Measurements from ENCODE around the gene CYP17A1. TPM values are rescaled to one million over a fixed set of nuclear protein-coding genes. Genes with fewer than 3 reads are reported as not detected.

CYP17A1 gene
- polyA plus RNA-seq, 1 experiment: not detected

DNA sequence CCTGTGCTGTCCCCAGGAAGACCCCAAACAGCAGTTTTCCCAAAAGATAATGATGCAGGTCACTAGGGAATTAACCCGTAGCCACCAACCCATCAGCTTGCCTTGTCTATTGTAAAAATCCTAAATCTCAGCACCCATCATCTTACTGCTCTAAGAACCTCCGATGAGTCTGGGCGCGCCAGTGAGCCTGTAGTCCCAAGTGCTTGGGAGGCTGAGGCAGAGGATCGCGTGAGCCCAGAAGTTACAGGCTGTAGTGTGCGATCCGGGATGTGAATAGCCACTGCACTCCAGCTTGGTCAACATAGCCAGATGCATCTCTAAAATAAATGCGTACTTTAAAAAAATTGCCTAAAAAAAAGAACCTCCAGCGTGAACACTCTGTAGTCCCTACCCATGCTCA, 33.0 kb upstream of the CYP17A1 start:
- no peak for DNase-seq (ENCODE audit: low read depth)
- no peaks in the 10 kb centered on the region for H3K36me3 ChIP-seq (ENCODE audit: control insufficient read depth, insufficient read depth, low read length)
- TF ChIP-seq, protein P1, sequence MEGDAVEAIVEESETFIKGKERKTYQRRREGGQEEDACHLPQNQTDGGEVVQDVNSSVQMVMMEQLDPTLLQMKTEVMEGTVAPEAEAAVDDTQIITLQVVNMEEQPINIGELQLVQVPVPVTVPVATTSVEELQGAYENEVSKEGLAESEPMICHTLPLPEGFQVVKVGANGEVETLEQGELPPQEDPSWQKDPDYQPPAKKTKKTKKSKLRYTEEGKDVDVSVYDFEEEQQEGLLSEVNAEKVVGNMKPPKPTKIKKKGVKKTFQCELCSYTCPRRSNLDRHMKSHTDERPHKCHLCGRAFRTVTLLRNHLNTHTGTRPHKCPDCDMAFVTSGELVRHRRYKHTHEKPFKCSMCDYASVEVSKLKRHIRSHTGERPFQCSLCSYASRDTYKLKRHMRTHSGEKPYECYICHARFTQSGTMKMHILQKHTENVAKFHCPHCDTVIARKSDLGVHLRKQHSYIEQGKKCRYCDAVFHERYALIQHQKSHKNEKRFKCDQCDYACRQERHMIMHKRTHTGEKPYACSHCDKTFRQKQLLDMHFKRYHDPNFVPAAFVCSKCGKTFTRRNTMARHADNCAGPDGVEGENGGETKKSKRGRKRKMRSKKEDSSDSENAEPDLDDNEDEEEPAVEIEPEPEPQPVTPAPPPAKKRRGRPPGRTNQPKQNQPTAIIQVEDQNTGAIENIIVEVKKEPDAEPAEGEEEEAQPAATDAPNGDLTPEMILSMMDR (IDR thresholded peaks at IDR 0.05; ENCODE audit: insufficient read depth, low read depth, low read length): no peak
- H3K4me3 ChIP-seq (ENCODE audit: low read depth, low read length): peak overlapping the region; percentile 60
- POLR2A ChIA-PET: no interaction called here
- CTCF ChIA-PET: interaction anchor here (0.9 to 1.6 kb wide), 2 partner anchors 31 to 35 kb away, joined by 3 read pairs; no protein-coding TSS in a partner anchor
- no peaks in the 10 kb centered on the region for H3K27me3 ChIP-seq (ENCODE audit: control insufficient read depth, insufficient read depth, low read length)

DNA sequence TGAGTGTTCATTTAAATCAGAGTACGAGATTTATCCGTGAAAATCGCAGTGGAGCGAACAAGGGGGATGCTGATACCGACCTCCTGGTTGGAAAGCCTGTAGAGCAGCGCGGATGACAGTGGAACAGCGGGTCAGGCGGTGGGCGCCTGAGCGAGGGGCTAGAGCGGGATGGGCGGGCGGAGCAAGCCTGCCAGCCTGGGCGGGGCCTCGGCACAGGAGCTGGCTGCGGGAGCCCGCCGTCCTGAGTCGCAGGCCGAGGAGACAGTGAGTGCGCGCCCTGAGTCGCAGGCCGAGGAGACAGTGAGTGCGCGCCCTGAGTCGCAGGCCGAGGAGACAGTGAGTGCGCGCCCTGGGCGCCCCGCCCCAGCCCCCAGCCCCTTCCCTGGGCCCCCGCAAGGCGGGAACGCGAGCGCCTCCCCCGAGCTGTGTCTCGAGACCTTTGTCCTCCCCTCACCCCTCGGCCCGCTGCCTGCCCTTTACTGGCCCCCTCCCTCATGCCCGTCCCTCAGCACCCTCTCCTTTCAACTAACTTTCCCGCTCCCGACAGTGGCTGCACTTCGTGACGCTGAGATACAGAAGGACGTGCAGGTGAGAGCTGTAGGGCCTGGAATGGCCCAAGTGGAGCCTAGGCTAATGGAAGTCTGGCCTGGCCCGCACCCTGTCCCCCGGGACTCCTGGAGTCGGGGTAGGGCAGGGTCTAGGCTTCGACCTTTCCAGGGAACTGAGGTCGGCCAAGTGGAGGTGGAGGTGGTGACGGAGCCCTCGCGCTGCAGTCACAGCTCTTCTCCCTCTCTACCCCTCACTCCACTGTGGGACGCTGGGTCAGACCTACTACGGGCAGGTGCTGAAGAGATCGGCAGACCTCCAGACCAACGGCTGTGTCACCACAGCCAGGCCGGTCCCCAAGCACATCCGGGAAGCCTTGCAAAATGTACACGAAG, 32.3 kb upstream of the CYP17A1 start, which contains the start of gene AS3MT:
Gene AS3MT (plus strand): TSS at position 213 of the 941 bp plus-strand sequence. CDS start 123 bp downstream, at position 336.
- TF ChIP-seq, protein P1 (IDR thresholded peaks at IDR 0.05; ENCODE audit: insufficient read depth, low read depth, low read length): no peak
- DNase-seq (ENCODE audit: low read depth): no peak
- ChIA-PET CTCF (interaction anchor here (0.9 to 1.6 kb wide), 2 partner anchors 32 to 34 kb away, joined by 3 read pairs; no protein-coding TSS in a partner anchor), POLR2A (no interaction called here)
- no peaks in the 10 kb centered on the region for H3K36me3 ChIP-seq (ENCODE audit: control insufficient read depth, insufficient read depth, low read length)
- H3K27me3 ChIP-seq (ENCODE audit: control insufficient read depth, insufficient read depth, low read length): no peaks in the 10 kb centered on the region
- peak within 1 kb of the TSS; percentile 60 for H3K4me3 ChIP-seq (ENCODE audit: low read depth, low read length)

DNA sequence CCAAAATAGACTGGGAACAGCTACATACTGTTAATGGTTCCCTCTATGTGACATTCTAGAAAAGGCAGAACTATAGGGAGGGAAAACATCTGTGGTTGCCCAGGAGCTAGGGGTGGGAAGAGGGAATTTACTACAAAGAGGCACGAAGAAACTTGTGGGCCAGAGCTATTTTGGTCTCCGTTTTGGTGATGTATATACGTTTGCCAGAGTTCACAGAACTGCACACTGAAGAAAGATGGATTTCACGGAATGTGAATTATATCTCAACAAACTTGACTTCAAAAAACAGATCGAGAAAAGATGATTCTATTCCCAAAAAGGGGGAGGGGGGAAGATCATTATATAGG, 31.7 kb upstream of the CYP17A1 start:
- Histone ChIP-seq H3K36me3 (ENCODE audit: control insufficient read depth, insufficient read depth, low read length) (no peaks in the 10 kb centered on the region), H3K27me3 (ENCODE audit: control insufficient read depth, insufficient read depth, low read length) (no peaks in the 10 kb centered on the region), H3K4me3 (ENCODE audit: low read depth, low read length) (peak overlapping the region; percentile 60)
- TF ChIP-seq, protein P1 (IDR thresholded peaks at IDR 0.05; ENCODE audit: insufficient read depth, low read depth, low read length): no peak
- DNase-seq (ENCODE audit: low read depth): no peak
- ChIA-PET CTCF (interaction anchor here (0.7 to 1.6 kb wide), 3 partner anchors 33 to 610 kb away, joined by 3 read pairs; partner anchors contain the start of gene CALHM3), POLR2A (no interaction called here)

DNA sequence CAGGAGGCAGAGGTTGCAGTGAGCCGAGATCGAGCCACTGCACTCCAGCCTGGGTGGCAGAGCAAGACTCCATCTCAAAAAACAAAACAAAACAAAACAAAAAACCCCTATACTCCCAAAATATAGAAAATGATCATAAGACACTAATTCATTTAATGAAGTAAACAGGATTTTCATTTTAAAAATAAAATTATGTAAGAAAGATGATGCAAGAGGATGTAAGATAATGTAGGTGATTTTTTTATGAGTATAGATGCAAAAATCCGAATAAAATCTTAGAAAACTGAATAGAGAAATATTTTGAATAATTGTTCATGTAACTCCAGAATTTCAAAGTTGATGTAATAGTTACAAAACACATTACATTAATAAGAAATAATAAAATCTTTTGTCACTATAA, 28.4 kb upstream of the CYP17A1 start:
- ChIA-PET POLR2A (no interaction called here), CTCF (interaction anchor here (1.3 kb wide), 1 partner anchor 30 kb away, joined by 4 read pairs; no protein-coding TSS in a partner anchor)
- Histone ChIP-seq H3K36me3 (ENCODE audit: control insufficient read depth, insufficient read depth, low read length) (no peaks in the 10 kb centered on the region; the same call in 1 of the 2 replicates), H3K27me3 (ENCODE audit: control insufficient read depth, insufficient read depth, low read length) (no peaks in the 10 kb centered on the region), H3K4me3 (ENCODE audit: low read depth, low read length) (no peak overlapping the region)
- TF ChIP-seq, protein P1 (IDR thresholded peaks at IDR 0.05; ENCODE audit: insufficient read depth, low read depth, low read length): no peak
- no peak for DNase-seq (ENCODE audit: low read depth)

DNA sequence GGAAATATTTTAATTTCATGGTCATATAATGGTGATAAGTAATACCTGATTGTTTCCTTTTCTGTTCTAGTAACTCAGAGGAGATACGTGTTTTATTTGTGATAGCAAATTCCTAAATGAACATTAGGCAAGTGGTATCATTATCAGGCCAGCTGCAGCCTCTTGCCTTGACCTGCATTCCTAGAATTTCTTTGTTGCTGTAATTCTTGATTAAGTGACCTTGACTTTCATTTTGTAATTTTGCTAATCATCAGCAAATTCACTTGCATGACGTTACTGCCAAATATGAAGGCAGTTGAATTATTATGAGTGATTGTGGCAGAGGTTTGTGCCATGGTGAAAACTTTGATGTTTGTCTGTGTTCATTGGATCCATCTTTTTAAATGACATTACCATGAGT, 26.4 kb upstream of the CYP17A1 start:
- DNase-seq (ENCODE audit: low read depth): no peak
- ChIA-PET POLR2A (no interaction called here), CTCF (interaction anchor here (1.0 to 2.1 kb wide), 2 partner anchors 29 to 38 kb away, joined by 3 to 5 read pairs; no protein-coding TSS in a partner anchor)
- Histone ChIP-seq H3K36me3 (ENCODE audit: control insufficient read depth, insufficient read depth, low read length) (no peaks in the 10 kb centered on the region; the same call in 1 of the 2 replicates), H3K4me3 (ENCODE audit: low read depth, low read length) (no peak overlapping the region), H3K27me3 (ENCODE audit: control insufficient read depth, insufficient read depth, low read length) (no peaks in the 10 kb centered on the region)
- TF ChIP-seq, protein P1 (IDR thresholded peaks at IDR 0.05; ENCODE audit: insufficient read depth, low read depth, low read length): no peak

All from BJ (cell line).